Measurements from ENCODE around the gene NTSR1.

Gene NTSR1

DNA sequence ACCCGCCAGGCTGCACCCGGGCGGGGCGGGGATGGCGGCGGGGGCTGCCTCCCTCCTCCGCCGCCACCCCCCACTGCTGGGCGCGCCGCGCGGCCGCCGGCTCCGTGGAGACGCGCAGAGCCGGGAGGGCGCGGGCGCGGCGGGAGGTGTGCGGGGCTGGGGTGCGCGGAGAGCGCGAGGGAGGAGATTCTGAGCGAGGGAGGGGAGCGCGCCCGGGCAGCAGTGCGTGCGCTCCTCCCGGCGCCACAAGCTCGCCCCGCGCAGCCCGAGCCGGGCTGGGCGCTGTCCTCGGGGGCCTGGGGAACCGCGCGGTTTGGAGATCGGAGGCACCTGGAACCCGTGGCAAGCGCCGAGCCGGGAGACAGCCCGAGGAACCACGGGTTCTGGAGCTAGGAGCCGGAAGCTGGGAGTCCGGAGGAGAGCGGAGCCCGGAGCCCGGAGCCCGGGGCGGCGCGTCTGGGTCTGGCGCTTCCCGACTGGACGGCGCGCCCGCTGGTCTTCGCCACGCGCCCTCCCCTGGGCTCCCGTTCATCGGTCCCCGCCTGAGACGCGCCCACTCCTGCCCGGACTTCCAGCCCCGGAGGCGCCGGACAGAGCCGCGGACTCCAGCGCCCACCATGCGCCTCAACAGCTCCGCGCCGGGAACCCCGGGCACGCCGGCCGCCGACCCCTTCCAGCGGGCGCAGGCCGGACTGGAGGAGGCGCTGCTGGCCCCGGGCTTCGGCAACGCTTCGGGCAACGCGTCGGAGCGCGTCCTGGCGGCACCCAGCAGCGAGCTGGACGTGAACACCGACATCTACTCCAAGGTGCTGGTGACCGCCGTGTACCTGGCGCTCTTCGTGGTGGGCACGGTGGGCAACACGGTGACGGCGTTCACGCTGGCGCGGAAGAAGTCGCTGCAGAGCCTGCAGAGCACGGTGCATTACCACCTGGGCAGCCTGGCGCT lies at the start of gene NTSR1:
Gene NTSR1, plus strand, starts transcription at position 246 of the 946 bp plus-strand sequence. Its CDS starts 372 bp downstream, at position 618.
- DNase-seq = no peak

DNA sequence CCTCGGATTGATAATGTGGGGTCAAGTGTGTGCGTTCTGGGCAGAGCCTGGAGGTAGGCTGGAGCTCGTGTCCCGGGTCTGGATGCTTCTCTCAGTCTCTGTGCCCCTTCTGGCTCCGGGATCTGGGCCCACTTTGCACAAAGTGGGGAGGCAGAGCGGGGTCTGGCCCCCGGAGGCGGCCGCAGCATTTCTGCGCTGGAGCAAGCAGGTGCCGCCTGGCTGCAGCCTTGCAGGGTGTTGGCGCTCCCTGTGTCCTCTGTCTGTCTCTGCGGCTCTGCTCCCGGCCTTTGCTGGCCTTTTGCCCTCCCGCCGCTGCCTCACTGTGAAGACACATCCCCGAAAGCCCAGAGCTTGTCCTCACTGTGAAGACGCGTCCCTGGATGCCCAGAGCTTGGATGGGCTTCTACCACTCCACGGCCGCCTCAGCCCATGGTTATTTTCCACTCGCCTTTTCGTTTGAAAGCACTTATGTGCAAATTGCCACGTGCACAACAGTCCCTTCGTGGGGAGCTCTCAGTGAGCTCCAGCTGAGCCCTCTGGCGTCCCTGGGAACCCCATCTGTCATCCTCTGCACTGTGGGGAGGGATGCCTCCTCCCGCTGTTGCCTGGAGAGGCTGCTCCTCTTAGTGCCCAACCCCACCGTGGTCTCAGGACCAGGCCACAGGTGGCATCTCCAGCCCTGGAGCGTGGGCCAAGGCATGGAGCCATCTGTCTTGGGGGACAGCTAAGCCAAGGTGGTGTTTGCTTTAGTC lies 49.0 kb upstream of the NTSR1 start:
- DNase-seq = no peak

DNA sequence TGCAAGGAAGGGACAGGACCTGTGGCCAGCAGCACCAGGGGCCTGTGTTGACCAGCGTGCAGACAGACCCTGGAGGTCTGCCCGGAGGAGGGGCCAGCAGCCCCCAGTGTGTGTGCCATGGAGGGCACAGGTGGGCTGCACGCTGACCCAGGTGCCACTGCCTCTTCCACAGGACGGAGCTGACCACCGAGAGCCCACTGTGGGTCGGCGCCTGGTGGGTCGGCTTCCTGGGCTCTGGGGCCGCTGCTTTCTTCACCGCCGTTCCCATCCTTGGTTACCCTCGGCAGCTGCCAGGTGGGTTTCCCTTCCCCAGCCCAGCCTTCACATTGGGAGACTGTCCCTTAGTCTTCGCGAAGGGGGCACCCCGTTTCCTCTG lies 48.4 kb upstream of the NTSR1 start:
- DNase-seq = no peak

DNA sequence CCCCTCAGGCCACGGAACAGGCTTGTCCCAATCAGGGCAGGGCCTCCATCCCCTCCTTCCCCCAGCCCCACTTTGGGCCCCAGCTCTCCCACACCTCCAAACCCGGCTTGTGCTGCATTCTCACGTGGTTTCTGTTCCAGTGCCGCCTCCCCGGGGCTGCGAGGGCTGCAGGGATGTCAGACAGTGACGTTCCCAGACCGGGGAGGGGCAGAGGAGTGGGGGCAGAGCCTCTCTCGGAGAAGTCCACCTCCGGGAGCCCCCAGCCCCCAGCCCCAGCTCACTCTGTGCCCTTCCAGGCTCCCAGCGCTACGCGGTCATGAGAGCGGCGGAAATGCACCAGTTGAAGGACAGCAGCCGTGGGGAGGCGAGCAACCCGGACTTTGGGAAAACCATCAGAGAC lies 47.9 kb upstream of the NTSR1 start:
- no peak for DNase-seq

DNA sequence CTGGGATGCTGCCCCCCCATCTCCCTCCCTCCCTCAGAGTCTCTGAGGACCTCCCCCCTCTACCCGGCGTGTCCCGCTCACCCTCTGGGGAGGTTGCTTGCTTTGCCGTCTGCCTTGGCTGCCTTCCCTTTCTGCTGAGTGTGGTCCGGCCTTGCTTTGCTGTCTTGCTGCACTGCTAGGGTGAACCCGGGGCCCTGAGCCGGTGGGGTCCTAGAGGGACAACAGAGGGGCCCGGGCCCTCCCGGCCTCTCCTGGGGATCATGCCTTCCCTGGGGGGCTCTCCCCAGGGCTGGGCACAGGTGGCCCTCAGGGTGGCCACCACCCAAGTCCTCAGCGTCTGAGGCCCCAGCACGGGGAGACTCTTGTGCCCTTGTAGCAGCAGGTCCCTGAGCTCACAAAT lies 47.0 kb upstream of the NTSR1 start:
- no peak for DNase-seq

DNA sequence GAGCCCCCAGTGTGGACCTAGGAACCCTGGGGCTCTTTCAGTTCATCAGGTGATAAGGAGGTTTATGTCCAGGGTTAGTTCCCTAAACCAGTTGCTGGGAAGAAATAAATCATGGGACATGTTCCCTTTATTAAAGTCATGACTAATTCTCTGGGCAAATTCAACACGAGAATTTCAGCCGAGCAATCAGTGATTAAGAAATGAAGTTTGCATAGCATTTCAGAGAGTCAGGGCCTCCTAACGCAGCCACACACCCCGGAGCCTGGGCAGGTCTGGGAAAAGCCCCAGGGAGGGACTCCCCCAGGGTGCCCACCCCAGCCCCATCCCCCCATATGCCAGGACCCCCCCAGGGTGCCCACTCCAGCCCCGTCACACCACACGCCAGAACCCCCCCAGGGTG lies 46.2 kb upstream of the NTSR1 start:
- no peak for DNase-seq

DNA sequence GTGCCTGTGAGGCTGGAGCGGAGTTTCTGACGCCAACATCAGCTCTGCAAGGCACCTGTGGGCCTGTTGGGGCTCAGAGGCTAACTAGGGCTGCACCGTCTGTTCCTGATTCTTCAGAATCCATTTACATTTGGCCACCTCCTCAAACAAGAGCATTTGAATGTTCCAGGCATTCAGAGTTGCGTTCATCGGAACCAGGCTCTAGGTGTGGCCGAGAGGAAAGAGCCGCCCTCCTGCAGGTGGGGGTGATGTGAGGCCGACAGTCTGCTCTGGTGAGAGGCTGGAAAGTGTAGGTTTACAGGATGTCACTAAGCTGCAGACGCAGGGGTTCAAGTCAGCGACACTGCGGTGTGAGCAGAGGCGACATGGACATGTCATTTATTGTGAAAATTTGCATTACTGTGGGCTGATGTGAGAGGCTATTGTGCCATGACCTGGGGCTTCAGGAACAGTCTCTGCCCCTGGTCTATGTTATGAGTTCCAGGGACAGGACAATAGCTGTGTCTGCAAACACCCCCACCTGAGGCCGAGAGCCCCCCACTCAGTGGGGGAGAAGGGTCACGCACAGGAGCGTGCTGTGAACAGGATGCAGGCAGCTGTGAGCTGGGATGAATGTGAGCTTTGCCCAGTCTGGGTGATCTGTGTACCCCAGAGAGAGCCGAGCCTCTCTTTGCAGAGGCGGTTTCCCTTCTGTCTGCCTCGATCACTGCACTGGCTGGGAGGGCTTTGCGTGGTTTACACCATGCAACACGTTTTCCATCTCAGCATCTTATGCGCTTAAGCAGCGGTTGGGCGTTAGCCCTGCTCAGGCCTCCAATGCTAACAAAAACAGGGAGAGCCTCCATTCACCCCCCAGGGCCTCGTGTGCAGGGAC lies 45.3 kb upstream of the NTSR1 start:
- DNase-seq = no peak

DNA sequence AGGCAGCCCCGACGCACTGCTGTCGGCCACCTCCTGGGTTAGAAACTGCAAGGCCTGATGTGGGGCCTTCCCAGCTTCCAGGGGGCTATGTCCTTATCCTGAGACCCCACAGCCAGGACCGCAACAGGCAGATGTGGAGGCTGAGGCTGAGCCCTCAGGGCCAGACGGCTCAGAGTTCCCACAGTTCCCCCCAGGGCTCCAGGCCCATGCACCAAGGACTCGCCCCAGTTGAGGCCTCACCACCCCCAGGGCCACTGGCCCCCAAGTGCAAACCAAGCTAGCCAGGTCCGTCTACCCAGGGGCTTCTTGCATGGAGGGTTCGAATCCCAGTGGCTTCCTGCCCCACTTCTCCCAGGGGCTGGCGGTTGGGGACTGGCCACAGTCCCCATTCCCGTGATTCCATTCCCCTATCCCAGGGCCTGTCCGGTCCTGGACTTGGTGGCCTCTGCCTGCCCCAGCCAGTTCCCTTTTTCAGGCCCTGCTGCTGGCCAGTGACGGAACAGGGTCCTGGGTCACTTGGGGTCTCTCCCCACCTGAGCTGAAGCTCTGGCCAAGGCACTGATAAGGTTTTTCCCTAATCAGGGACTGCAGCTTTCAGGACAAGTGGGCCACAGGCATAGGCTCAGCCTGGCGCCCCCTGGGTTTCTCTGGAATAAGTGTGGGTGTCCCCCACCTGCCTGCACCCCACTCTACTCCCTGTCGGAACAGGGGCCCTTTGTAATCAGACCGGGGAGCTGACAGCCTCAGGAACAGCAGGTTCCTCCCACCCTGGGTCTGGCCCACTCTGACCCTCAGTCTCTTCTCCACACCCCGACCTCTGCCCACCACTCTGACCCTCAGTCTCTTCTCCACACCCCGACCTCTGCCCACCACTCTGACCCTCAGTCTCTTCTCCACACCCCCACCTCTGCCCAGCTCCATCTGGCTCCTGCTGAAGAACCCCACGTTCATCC lies 44.3 kb upstream of the NTSR1 start:
- no peak for DNase-seq

DNA sequence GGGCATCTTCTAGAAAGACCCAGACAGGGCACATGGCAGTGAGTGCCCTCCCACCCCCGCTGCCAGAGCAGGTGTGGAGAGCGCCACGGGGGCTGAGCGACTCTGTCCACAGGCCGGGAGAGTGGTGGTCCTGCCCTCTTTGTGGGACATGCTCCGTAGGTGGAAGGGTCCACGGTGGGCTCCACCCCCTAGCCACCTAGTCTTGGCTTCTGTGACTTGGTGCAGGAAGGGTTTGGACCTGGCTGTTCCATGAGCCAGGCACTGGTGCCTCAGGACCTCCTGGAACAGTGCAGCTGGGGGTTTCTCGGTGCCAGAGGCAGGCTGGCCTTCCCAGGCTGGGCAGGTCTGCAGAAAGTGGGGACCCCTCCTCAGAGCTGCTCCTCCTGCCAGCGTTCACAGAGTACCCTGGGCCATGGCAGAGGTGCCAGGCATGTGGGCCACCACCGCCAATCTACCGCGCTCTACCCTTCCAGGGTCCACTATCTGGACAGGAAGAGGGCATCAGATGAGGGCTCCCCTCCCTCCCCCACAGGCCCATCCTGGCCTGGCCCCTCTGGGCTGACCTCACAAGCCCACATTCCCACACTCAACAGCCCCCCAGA lies 43.4 kb upstream of the NTSR1 start:
- no peak for DNase-seq

DNA sequence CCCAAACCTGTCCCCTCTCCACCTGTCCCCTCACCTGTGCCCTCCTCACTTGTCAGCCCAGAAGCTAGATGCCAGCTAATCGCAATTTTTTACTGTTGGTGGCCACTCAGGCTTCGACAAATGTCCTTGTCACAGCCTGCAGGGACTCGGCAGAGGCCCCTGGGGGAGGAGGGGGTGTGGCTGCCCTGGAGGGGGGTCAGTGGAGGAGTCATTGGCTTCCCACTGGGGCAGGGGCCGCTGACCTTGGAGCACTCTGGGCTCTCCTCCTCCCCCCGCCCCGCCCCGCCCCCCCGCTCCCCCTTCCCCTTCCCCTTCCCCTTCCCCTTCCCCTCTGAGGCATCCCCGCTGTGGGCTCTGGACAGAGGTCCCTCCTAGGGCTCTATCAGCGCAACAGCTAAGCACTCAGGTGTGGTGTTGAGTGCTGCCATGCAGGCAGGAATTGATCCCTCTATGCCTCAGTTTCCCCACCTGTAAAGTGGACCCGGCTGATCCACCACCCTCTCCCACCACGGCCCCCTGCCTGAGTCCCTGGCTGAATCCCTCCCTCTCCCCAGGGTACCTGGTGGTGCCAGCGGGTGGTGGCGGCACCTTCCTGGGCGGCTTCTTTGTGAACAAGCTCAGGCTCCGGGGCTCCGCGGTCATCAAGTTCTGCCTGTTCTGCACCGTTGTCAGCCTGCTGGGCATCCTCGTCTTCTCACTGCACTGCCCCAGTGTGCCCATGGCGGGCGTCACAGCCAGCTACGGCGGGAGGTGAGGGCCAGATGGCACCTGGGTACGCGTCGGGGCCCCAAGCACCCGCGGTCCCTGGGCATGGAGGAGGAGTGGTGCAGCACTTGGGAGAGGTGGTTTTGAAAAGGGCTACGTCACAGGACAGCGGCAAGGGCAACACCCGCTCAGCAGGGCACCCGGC lies 42.6 kb upstream of the NTSR1 start:
- no peak for DNase-seq

DNA sequence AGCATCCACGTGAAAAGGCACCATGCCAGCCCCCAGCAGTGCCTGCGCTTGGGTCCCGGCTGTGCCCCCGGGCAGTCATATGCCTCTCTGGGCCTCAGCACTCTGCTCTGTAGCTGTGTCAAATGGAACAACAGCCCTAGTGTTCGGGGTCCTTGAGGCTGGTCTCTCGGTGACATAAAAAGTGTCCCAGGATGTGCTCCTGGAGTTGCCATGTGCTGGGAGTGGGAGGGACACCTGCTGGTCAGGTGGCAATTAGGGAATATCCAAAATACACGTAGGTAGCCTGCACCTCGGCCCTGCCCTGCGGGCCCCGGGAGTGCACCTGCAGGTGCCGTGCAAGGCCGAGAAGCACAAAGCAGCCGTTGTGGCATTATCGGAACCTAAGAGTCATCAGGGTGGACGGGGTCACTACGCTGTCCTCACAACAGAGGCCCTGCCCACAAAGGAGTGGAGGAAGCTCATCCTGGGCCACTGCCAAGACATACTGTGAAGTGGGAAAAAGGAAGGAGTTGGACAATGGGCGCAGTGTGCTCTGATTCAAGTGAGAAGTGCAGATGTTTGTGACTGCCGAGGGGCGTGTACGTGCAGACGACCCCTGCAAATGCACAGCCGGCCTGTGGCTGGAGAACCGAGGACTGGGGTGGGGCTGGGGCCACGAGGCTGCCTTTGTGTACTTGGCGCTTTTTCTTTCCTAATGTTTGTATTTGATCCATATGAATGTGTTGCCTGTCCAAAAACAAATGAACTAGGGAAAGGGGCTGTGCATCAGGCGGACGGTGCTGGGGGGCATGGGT lies 41.7 kb upstream of the NTSR1 start:
- no peak for DNase-seq

DNA sequence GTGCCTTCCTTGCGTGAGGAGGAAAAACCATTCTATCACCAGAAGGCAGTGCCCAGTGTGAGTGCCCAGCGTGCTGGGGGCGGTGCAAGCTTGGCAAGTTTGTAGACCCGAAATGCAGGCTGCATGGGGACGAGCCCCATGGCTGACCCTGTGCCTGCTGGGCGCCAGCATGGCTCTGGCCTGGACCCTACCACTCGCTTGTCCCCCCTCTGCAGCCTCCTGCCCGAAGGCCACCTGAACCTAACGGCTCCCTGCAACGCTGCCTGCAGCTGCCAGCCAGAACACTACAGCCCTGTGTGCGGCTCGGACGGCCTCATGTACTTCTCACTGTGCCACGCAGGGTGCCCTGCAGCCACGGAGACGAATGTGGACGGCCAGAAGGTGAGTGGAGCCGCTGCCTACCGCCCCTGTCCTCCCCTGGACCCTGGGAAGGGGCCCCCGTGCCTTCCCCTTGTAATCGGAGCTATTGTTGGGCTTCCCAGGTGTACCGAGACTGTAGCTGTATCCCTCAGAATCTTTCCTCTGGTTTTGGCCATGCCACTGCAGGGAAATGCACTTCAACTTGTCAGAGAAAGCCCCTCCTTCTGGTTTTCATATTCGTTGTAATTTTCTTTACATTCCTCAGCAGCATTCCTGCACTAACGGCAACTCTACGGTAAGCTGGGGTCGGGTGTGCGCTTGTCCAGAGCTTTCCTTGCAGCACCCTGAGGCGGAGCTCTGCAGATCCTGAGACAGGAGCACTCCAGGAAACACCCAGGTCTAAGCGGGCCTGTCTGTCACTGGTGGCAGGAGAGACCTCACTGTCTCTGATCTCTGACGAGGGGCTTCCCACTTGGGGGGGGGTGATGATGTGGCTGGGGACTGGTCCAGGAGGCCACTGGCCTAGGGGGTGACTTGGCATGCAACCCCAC lies 40.9 kb upstream of the NTSR1 start:
- no peak for DNase-seq

DNA sequence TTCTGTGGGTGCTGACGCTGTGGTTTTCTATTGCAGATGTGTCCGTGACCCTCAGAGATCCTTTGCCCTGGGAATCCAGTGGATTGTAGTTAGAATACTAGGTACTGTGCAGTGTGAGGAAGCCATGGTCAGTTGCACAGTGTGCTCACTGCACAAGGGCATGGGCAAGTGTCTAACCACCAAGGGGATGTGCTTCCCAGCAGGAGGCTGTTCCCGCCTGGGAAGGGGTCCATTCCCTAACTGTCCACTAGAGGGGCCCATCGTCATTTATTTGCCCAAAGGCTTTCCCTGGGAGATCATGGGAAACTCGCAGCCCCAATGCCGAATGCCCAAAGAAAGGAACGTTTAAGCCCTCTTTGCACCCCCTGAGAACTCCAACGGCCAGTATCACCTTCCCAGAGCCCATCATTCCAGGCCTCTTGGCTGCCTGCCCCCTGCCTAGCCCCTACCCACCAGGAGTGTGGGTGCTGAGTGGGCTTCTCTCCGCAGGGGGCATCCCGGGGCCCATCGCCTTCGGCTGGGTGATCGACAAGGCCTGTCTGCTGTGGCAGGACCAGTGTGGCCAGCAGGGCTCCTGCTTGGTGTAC lies 40.1 kb upstream of the NTSR1 start:
- peak; percentile 14 for DNase-seq

DNA sequence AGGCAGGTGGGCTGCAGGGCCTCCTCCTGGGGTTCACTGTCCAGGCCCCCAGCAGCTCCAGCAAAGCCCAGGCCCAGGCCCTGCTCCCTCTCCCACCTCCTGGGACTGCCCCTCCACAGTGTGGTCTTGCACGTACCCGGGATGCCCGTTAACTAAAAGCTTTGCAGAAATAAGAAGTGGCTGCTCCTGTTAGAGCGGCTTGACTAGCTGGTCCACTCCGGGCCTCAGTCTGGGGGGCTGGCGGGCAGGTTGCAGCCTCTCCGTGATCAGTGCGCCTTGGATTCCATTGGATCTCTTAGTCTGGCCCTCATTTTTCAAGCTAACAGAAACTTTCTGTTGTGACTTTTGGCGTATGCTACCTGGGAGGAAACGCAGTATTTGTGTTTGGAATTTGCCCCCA lies 39.4 kb upstream of the NTSR1 start:
- DNase-seq = no peak

DNA sequence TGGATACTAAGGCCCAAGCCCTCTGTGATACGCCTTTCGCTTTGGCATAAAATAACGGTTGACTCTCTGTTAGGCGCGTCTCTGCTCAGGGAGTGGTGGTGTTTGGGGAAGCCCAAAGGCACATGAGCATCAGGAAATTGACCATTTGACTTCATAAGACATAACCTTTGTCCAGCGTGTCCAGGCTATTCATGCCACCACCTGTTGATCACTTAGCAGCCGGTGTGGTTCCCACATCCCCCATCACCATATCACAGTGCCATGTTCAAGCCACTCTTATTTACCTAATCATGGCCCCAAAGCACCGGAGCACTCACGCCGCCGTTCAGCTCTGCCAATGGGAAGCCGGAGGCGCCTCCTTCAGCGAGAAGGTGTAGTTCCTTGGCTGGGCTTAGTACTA lies 38.5 kb upstream of the NTSR1 start:
- no peak for DNase-seq

DNA sequence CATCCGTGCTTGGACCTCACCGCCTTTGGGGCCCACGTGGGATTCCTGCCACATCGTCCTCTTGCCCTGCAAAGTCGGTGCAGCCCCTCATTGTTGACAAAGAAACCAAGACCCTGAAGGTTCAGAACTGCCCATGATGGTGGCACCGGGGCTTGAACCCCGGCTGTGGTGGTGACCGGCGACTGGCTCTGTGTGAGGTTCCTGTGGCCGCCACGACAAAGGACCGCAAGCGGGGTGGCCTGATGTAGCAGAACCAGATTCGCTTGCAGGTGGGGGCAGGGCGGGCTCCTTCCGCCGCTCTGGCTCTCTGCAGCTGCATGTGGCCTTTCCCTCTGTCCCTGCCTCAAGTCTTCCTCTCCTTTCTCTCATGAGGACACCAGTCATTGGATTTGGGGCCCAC lies 37.6 kb upstream of the NTSR1 start:
- DNase-seq = no peak

DNA sequence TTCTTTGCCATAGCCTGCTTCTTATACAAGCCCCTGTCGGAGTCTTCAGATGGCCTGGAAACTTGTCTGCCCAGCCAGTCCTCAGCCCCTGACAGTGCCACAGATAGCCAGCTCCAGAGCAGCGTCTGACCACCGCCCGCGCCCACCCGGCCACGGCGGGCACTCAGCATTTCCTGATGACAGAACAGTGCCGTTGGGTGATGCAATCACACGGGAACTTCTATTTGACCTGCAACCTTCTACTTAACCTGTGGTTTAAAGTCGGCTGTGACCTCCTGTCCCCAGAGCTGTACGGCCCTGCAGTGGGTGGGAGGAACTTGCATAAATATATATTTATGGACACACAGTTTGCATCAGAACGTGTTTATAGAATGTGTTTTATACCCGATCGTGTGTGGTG lies 36.9 kb upstream of the NTSR1 start:
- DNase-seq = no peak

DNA sequence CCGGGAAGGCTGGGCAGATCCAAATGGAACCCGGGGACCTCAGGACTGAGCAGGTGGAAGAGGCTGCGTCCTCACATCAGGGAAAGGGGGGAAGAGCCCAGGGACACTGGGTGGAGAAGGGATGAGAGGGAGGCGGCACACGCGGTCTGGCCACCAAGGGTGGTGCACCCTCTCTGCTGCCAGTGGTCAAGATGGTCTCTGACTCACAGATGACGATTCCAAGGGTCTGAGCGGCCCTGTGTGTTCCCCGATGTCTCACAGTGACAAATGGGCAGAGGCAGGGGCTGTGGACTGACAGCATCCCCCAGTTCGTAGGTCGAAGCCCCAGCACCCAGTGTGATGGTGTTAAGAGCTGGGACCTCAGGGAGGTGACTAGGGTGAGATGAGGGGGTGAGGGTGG lies 34.3 kb upstream of the NTSR1 start:
- no peak for DNase-seq
